ENCODE data around the gene CDK10. TPM values are rescaled to one million over a fixed set of nuclear protein-coding genes. Genes with fewer than 3 reads are reported as not detected.
A peak's percentile ranks its signal among the peaks of the same experiment; 100 is the strongest.

CDK10 gene
- polyA plus RNA-seq, 3 donors: 16.5 to 107 (median 18.3) TPM

GRCh38 chr16:89738538-89739317, 52.2 kb downstream of the CDK10 start:
- Mint-ChIP-seq H3K4me3 (no peak overlapping the region), H3K27me3 (ENCODE audit: low read depth in 3 of 3) (peaks cover 0 to 2% (median 0%) of the 10 kb centered on the region in 3 donors), H3K36me3 (peaks cover 72 to 94% of the 10 kb centered on the region in 2 donors), H3K27ac (peak overlapping the region in 2 of 7 donors; percentile 15 to 20), H3K9me3 (no peaks in the 10 kb centered on the region), H3K4me1 (peaks cover 2% of the 10 kb centered on the region)
- Histone ChIP-seq H3K27ac (ENCODE audit: low read depth in 1 of 2, low read length in 2 of 2) (peak overlapping the region in 1 of 2 donors; percentile 11), H4K20me1 (ENCODE audit: insufficient read depth, low read length) (peaks cover 88% of the 10 kb centered on the region), H3K4me2 (replicated peaks; ENCODE audit: extremely low read depth, low read length, poor library complexity, severe bottlenecking) (no peak overlapping the region), H3K4me3 (replicated peaks in 1 of 3; ENCODE audit: low read depth in 2 of 3, low read length in 3 of 3) (no peak overlapping the region), H3K27me3 (ENCODE audit: control insufficient read depth in 2 of 2, insufficient read depth in 2 of 2, low read length in 2 of 2) (no peaks in the 10 kb centered on the region), H3K9me3 (replicated peaks in 1 of 2; ENCODE audit: control insufficient read depth in 1 of 2, insufficient read depth in 1 of 2, low read length in 2 of 2) (no peaks in the 10 kb centered on the region), H3K36me3 (replicated peaks in 1 of 2; ENCODE audit: control insufficient read depth in 1 of 2, insufficient read depth in 2 of 2, low read length in 2 of 2) (peaks cover 80 to 95% of the 10 kb centered on the region in 2 donors), H3K79me2 (ENCODE audit: insufficient read depth, low read length) (peaks cover 7% of the 10 kb centered on the region), H3K4me1 (ENCODE audit: control insufficient read depth in 1 of 2, insufficient read depth in 2 of 2, low read length in 2 of 2) (no peaks in the 10 kb centered on the region), H2AFZ (ENCODE audit: insufficient read depth, low read depth, low read length, poor library complexity, severe bottlenecking) (no peak overlapping the region), H3K9ac (ENCODE audit: insufficient read depth, low read length, poor library complexity, severe bottlenecking) (no peak overlapping the region)
- intact Hi-C loops (cut with micrococcal nuclease): no loop called here
- TF ChIP-seq, protein P1, sequence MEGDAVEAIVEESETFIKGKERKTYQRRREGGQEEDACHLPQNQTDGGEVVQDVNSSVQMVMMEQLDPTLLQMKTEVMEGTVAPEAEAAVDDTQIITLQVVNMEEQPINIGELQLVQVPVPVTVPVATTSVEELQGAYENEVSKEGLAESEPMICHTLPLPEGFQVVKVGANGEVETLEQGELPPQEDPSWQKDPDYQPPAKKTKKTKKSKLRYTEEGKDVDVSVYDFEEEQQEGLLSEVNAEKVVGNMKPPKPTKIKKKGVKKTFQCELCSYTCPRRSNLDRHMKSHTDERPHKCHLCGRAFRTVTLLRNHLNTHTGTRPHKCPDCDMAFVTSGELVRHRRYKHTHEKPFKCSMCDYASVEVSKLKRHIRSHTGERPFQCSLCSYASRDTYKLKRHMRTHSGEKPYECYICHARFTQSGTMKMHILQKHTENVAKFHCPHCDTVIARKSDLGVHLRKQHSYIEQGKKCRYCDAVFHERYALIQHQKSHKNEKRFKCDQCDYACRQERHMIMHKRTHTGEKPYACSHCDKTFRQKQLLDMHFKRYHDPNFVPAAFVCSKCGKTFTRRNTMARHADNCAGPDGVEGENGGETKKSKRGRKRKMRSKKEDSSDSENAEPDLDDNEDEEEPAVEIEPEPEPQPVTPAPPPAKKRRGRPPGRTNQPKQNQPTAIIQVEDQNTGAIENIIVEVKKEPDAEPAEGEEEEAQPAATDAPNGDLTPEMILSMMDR (IDR thresholded peaks at IDR 0.05): no peak
- DNase-seq: no peak
- 90% methylated on average over 18 of the region's 20 CpGs for WGBS (ENCODE audit: insufficient coverage)

DNA sequence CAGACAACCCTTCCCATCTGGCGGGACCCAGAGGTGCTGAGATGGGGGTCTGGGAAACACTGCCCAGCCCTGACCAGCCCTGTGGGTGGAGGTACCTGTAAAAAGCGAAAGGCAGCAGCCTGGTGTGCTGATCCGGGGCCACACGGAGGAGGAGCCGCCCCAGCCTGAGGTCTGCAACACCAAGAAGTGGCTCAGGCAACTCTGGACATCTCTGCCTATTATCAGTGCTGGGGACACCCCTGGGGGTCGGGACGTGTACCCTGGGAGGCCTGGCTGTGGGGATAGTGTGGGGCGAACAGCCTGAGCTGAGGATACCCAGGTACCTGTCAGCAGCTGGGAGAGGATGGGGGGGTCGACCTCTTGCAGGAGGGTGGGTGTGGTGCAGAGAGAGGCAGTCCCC, 52.9 kb downstream of the CDK10 start:
- 96% methylated on average over 8 of the region's 9 CpGs for WGBS (ENCODE audit: insufficient coverage)
- H3K79me2 ChIP-seq (ENCODE audit: insufficient read depth, low read length): peaks cover 3% of the 10 kb centered on the region
- no peak overlapping the region for H3K4me3 Mint-ChIP-seq
- H3K9me3 ChIP-seq (replicated peaks in 1 of 2; ENCODE audit: control insufficient read depth in 1 of 2, insufficient read depth in 1 of 2, low read length in 2 of 2): no peaks in the 10 kb centered on the region
- H3K4me1 Mint-ChIP-seq: peaks cover 2% of the 10 kb centered on the region
- intact Hi-C loops (cut with micrococcal nuclease): no loop called here
- no peaks in the 10 kb centered on the region for H3K4me1 ChIP-seq (ENCODE audit: control insufficient read depth in 1 of 2, insufficient read depth in 2 of 2, low read length in 2 of 2)
- H3K9me3 Mint-ChIP-seq: no peaks in the 10 kb centered on the region
- H3K9ac ChIP-seq (ENCODE audit: insufficient read depth, low read length, poor library complexity, severe bottlenecking): no peak overlapping the region
- H3K4me2 ChIP-seq (replicated peaks; ENCODE audit: extremely low read depth, low read length, poor library complexity, severe bottlenecking): no peak overlapping the region
- H3K4me3 ChIP-seq (replicated peaks in 1 of 3; ENCODE audit: low read depth in 2 of 3, low read length in 3 of 3): no peak overlapping the region
- H3K27ac ChIP-seq (ENCODE audit: low read depth in 1 of 2, low read length in 2 of 2): peak overlapping the region in 1 of 2 donors; percentile 11
- H3K27me3 ChIP-seq (ENCODE audit: control insufficient read depth in 2 of 2, insufficient read depth in 2 of 2, low read length in 2 of 2): no peaks in the 10 kb centered on the region
- peaks cover 82% of the 10 kb centered on the region for H4K20me1 ChIP-seq (ENCODE audit: insufficient read depth, low read length)
- no peak for DNase-seq
- H3K27me3 Mint-ChIP-seq (ENCODE audit: low read depth in 3 of 3): peaks cover 0 to 2% (median 0%) of the 10 kb centered on the region in 3 donors
- peaks cover 78 to 94% of the 10 kb centered on the region in 2 donors for H3K36me3 ChIP-seq (replicated peaks in 1 of 2; ENCODE audit: control insufficient read depth in 1 of 2, insufficient read depth in 2 of 2, low read length in 2 of 2)
- H3K36me3 Mint-ChIP-seq: peaks cover 72 to 94% of the 10 kb centered on the region in 2 donors
- no peak overlapping the region for H2AFZ ChIP-seq (ENCODE audit: insufficient read depth, low read depth, low read length, poor library complexity, severe bottlenecking)
- TF ChIP-seq, protein P1 (IDR thresholded peaks at IDR 0.05): no peak
- peak overlapping the region in 1 of 7 donors; percentile 15 for H3K27ac Mint-ChIP-seq
